Endothelial cell of umbilical vein (primary cell): ENCODE results near the gene LRRK1. TPM values are rescaled to one million over a fixed set of nuclear protein-coding genes. Genes with fewer than 3 reads are reported as not detected.

Source experiments
- BruUV-seq: library from RNA; stranded (reverse); fragments of 400-500 nt; replicated peaks from 2 replicates; lab custom pipeline; 2021; lab: Mats Ljungman, UMichigan
- CTCF ChIA-PET: fragments of 300-600, 350-600 bp; sonication (Branson Sonifier 250); formaldehyde crosslinking; loops from one replicate; lab custom pipeline; 2021; ENCODE audit warnings: antibody characterized with exemption, inconsistent platforms; lab: Charles Lee
- POLR2A ChIA-PET: fragments of 300-600, 350-600 bp; sonication (Branson Sonifier 250); formaldehyde crosslinking; loops from one replicate; lab custom pipeline; 2021; ENCODE audit warnings: antibody characterized with exemption, inconsistent platforms; lab: Charles Lee
- DNase-seq: peaks from one replicate; pipeline ENCODE4 v3.0.0-alpha.2; 2011; ENCODE audit warnings: low read depth, low spot score
- FAIRE-seq: peaks from 2 replicates; lab custom pipeline; 2011; peaks lifted over from hg19 to GRCh38; lab: Jason Lieb, UNC
- H2AFZ ChIP-seq: 2 replicates; pipeline ENCODE4 v1.6.0; 2012; ENCODE audit warnings: low read depth, low read length, control low read depth, inconsistent platforms
- H3K27ac ChIP-seq: 2 replicates; pipeline ENCODE4 v1.5.1; 2011; ENCODE audit warnings: low read depth, mild to moderate bottlenecking, control low read depth, low read length, moderate library complexity; ENCODE audit not compliant: insufficient read depth
- H3K27me3 ChIP-seq, 2 experiments: 2 replicates each; pipeline versions ENCODE4 v1.6.0 to v1.6.1; 2011; ENCODE audit warnings: low read length in 2 of 2, mixed read lengths in 1 of 2; ENCODE audit not compliant: control insufficient read depth in 2 of 2, insufficient read depth in 2 of 2
- H3K36me3 ChIP-seq, 2 experiments: 2 replicates in 1 of 2; 3 replicates in 1 of 2; pipeline ENCODE4 v1.5.1; 2011; ENCODE audit warnings: low read length in 2 of 2, mild to moderate bottlenecking in 1 of 2, moderate library complexity in 1 of 2; ENCODE audit not compliant: control insufficient read depth in 2 of 2, insufficient read depth in 2 of 2; ENCODE audit errors: extremely low read depth in 1 of 2
- H3K4me1 ChIP-seq: 3 replicates; pipeline ENCODE4 v1.5.1; 2011; ENCODE audit warnings: mild to moderate bottlenecking, low read length; ENCODE audit not compliant: control insufficient read depth, insufficient read depth; ENCODE audit errors: extremely low read depth
- H3K4me2 ChIP-seq: 2 replicates; pipeline ENCODE4 v1.6.1; 2011; ENCODE audit warnings: low read length, control low read depth, mixed read lengths; ENCODE audit not compliant: insufficient read depth
- H3K4me3 ChIP-seq, 3 experiments: fragments of 200-600 bp in 1 of 3; sonication (generic), shearing (Covaris generic) in 1 of 3; replicated peaks in 1 of 3; 2 replicates each; pipeline ENCODE4 v1.5.1; 2011 to 2016; ENCODE audit warnings: control low read depth in 3 of 3, low read length in 3 of 3, mild to moderate bottlenecking in 2 of 3, inconsistent platforms in 1 of 3, low read depth in 1 of 3, moderate library complexity in 1 of 3; ENCODE audit not compliant: insufficient read depth in 1 of 3
- H3K79me2 ChIP-seq: 2 replicates; pipeline ENCODE4 v1.6.0; 2012; ENCODE audit warnings: low read length, inconsistent platforms; ENCODE audit not compliant: control insufficient read depth, insufficient read depth
- H3K9ac ChIP-seq: replicated peaks from 2 replicates; pipeline ENCODE3; 2011; ENCODE audit warnings: low read length, control low read depth; ENCODE audit not compliant: insufficient read depth; ENCODE audit errors: extremely low read depth
- H3K9me1 ChIP-seq: replicated peaks from 3 replicates; pipeline ENCODE4 v1.6.0; 2011; ENCODE audit warnings: mild to moderate bottlenecking, low read length; ENCODE audit not compliant: control insufficient read depth, insufficient read depth; ENCODE audit errors: extremely low read depth
- H3K9me3 ChIP-seq: replicated peaks from 2 replicates; pipeline ENCODE4 v1.5.1; 2012; ENCODE audit warnings: low read length, inconsistent platforms; ENCODE audit not compliant: control insufficient read depth, insufficient read depth
- H4K20me1 ChIP-seq: replicated peaks from 2 replicates; pipeline ENCODE3; 2011; ENCODE audit warnings: mild to moderate bottlenecking, low read length; ENCODE audit not compliant: control insufficient read depth, insufficient read depth; ENCODE audit errors: extremely low read depth
- EZH2 ChIP-seq: IDR thresholded peaks from 2 replicates; pipeline ENCODE4 v1.6.1; 2012; ENCODE audit warnings: borderline replicate concordance, low read depth, mild to moderate bottlenecking, moderate library complexity, low read length, inconsistent platforms; ENCODE audit not compliant: severe bottlenecking
- FOS ChIP-seq: IDR thresholded peaks from 2 replicates; pipeline ENCODE4 v1.6.1; 2011; ENCODE audit warnings: mild to moderate bottlenecking, low read length, moderate library complexity, borderline replicate concordance; ENCODE audit not compliant: insufficient read depth
- MYC ChIP-seq: IDR thresholded peaks from one replicate; pipeline ENCODE4 v1.6.1; 2011; ENCODE audit warnings: mild to moderate bottlenecking, low read depth, low read length
- POLR2A ChIP-seq: IDR thresholded peaks from 2 replicates; pipeline ENCODE4 v1.6.1; 2012; ENCODE audit warnings: low read depth, mild to moderate bottlenecking, control low read depth, low read length
- POLR2AphosphoS5 ChIP-seq: IDR thresholded peaks from 2 replicates; pipeline ENCODE4 v1.6.1; 2012; ENCODE audit warnings: low read depth, mild to moderate bottlenecking, control low read depth, low read length, moderate library complexity; ENCODE audit not compliant: insufficient read depth
- dilution Hi-C: fragments of 300-500 bp; cut with MboI; formaldehyde crosslinking; loops from one replicate; pipeline ENCODE4 v1.15.0; 2019; ENCODE audit warnings: low sequenced_read_pairs; ENCODE audit not compliant: extremely low pct_ligation_motif_present
- intact Hi-C: fragments of 100-400 bp; cut with micrococcal nuclease; formaldehyde crosslinking; loops from one replicate; pipeline ENCODE4 v1.10.0; 2022
- polyA plus RNA-seq, 4 experiments: library from polyadenylated mRNA; depleted of rRNA in 3 of 4; stranded (reverse) in 3 of 4; unstranded in 1 of 4; fragments of >200 nt; gene quantifications; 2 replicates each; pipeline versions ENCODE4 v1.2.1 to v1.2.3, GENCODE V29; 2011 to 2012; ENCODE audit warnings: missing spikeins in 1 of 4
- total RNA-seq: library from RNA; stranded (reverse); gene quantifications from 2 replicates; pipeline ENCODE4 v1.2.3, GENCODE V29; 2021
- TF ChIP-seq, protein P1 (sequence below): IDR thresholded peaks from 2 replicates; pipeline ENCODE4 v1.6.1; 2011; ENCODE audit not compliant: insufficient read depth, insufficient read length
- TF ChIP-seq, protein P2 (sequence below), 2 donors: IDR thresholded peaks; 1 replicate in 1 of 2; 2 replicates in 1 of 2; pipeline ENCODE4 v1.5.1; 2011; ENCODE audit warnings: low read length in 2 of 2, mild to moderate bottlenecking in 2 of 2, moderate library complexity in 2 of 2, control low read depth in 1 of 2, inconsistent platforms in 1 of 2, low read depth in 1 of 2; ENCODE audit not compliant: insufficient read depth in 1 of 2; ENCODE audit errors: extremely low read depth in 1 of 2

The LRRK1 gene
- total and polyA plus RNA-seq, 2 donors (not counting 3 experiments of a cell fraction or from before 2014, with no cell fraction given) = 11.0 to 22.1 TPM

DNA sequence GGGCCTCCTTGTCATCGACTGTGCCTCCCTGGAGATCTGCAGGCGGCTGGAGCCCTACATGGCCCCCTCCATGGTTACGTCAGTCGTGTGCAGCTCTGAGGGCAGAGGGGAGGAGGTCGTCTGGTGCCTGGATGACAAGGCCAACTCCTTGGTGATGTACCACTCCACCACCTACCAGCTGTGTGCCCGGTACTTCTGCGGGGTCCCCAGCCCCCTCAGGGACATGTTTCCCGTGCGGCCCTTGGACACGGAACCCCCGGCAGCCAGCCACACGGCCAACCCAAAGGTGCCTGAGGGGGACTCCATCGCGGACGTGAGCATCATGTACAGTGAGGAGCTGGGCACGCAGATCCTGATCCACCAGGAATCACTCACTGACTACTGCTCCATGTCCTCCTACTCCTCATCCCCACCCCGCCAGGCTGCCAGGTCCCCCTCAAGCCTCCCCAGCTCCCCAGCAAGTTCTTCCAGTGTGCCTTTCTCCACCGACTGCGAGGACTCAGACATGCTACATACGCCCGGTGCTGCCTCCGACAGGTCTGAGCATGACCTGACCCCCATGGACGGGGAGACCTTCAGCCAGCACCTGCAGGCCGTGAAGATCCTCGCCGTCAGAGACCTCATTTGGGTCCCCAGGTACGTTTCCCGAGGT, 146.5 kb downstream of the LRRK1 start:
- intact Hi-C loops (no loop called here), dilution Hi-C loops (no loop called here)
- peaks cover 0 to 11% of the 10 kb centered on the region in 2 experiments for H3K36me3 ChIP-seq
- no TSS peak for BruUV-seq
- TF ChIP-seq EZH2 = no peak
- no peak for TF ChIP-seq FOS
- TF ChIP-seq MYC = no peak
- TF ChIP-seq, protein P1, sequence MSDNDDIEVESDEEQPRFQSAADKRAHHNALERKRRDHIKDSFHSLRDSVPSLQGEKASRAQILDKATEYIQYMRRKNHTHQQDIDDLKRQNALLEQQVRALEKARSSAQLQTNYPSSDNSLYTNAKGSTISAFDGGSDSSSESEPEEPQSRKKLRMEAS = no peak
- no peak for TF ChIP-seq POLR2A
- no peak for TF ChIP-seq POLR2AphosphoS5
- TF ChIP-seq, protein P2, sequence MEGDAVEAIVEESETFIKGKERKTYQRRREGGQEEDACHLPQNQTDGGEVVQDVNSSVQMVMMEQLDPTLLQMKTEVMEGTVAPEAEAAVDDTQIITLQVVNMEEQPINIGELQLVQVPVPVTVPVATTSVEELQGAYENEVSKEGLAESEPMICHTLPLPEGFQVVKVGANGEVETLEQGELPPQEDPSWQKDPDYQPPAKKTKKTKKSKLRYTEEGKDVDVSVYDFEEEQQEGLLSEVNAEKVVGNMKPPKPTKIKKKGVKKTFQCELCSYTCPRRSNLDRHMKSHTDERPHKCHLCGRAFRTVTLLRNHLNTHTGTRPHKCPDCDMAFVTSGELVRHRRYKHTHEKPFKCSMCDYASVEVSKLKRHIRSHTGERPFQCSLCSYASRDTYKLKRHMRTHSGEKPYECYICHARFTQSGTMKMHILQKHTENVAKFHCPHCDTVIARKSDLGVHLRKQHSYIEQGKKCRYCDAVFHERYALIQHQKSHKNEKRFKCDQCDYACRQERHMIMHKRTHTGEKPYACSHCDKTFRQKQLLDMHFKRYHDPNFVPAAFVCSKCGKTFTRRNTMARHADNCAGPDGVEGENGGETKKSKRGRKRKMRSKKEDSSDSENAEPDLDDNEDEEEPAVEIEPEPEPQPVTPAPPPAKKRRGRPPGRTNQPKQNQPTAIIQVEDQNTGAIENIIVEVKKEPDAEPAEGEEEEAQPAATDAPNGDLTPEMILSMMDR (IDR thresholded peaks at IDR 0.05; ENCODE audit: extremely low read depth in 1 of 2, insufficient read depth in 1 of 2, low read depth in 1 of 2, low read length in 2 of 2) = no peak
- H3K9ac ChIP-seq = no peak overlapping the region
- no peak overlapping the region for H2AFZ ChIP-seq
- H3K79me2 ChIP-seq = no peaks in the 10 kb centered on the region
- no peak for DNase-seq
- POLR2A ChIA-PET = no interaction called here
- no peaks in the 10 kb centered on the region for H3K9me3 ChIP-seq
- H3K27ac ChIP-seq = no peak overlapping the region
- no peak overlapping the region for H3K4me2 ChIP-seq
- H4K20me1 ChIP-seq = no peaks in the 10 kb centered on the region
- H3K4me1 ChIP-seq = peaks cover 5% of the 10 kb centered on the region
- no peaks in the 10 kb centered on the region for H3K9me1 ChIP-seq
- no peak for FAIRE-seq
- H3K4me3 ChIP-seq = no peak overlapping the region
- no peaks in the 10 kb centered on the region for H3K27me3 ChIP-seq
- CTCF ChIA-PET = no interaction called here
